ENCODE data around the gene LSG1.

The LSG1 gene

GRCh38 chr3:194671900-194672808, at the start of gene LSG1:
Gene LSG1 (minus strand): TSS chr3:194672191. CDS start chr3:194672162, 29 bp downstream.
- peak; percentile 11 for FAIRE-seq

GRCh38 chr3:194720048-194720447, 48.1 kb upstream of the LSG1 start:
- no peak for FAIRE-seq

GRCh38 chr3:194718079-194718478, 46.1 kb upstream of the LSG1 start:
- no peak for FAIRE-seq

- no peak for FAIRE-seq
Observed at GRCh38 chr3:194715022-194715800, 43.2 kb upstream of the LSG1 start.

GRCh38 chr3:194714564-194714963, 42.6 kb upstream of the LSG1 start:
- FAIRE-seq = no peak

GRCh38 chr3:194714137-194714455, 42.1 kb upstream of the LSG1 start:
- no peak for FAIRE-seq

- FAIRE-seq = peak; percentile 65
Observed at GRCh38 chr3:194713299-194714136, 41.5 kb upstream of the LSG1 start.

GRCh38 chr3:194711913-194712312, 39.9 kb upstream of the LSG1 start:
- no peak for FAIRE-seq

- FAIRE-seq = no peak
Observed at GRCh38 chr3:194711286-194711685, 39.3 kb upstream of the LSG1 start.

GRCh38 chr3:194707147-194707540, 35.2 kb upstream of the LSG1 start:
- FAIRE-seq = no peak

- FAIRE-seq = no peak
Observed at GRCh38 chr3:194705761-194706160, 33.8 kb upstream of the LSG1 start.

GRCh38 chr3:194705227-194705626, 33.2 kb upstream of the LSG1 start:
- FAIRE-seq = no peak

- FAIRE-seq = no peak
Observed at GRCh38 chr3:194702545-194702944, 30.6 kb upstream of the LSG1 start.

- FAIRE-seq = no peak
Observed at GRCh38 chr3:194696702-194697101, 24.7 kb upstream of the LSG1 start.

- no peak for FAIRE-seq
Observed at GRCh38 chr3:194691481-194692283, 19.7 kb upstream of the LSG1 start.

- no peak for FAIRE-seq
Observed at GRCh38 chr3:194690501-194691372, 18.7 kb upstream of the LSG1 start.

- FAIRE-seq = no peak
Observed at GRCh38 chr3:194689493-194689944, 17.5 kb upstream of the LSG1 start.

- FAIRE-seq = no peak
Observed at GRCh38 chr3:194688946-194689345, 17.0 kb upstream of the LSG1 start.

GRCh38 chr3:194688200-194688740, 16.3 kb upstream of the LSG1 start:
- no peak for FAIRE-seq

- FAIRE-seq = no peak
Observed at GRCh38 chr3:194687638-194688199, 15.7 kb upstream of the LSG1 start.

Measured in TTC549 (cell line).